KOPT-K1 (cell line): ENCODE measurements around the gene CABLES2.

Source experiments
- H3K27ac ChIP-seq: fragments of 200-600 bp; sonication (generic); 2 replicates; pipeline ENCODE4 v1.5.1; 2016; ENCODE audit warnings: antibody characterized with exemption, mild to moderate bottlenecking, low read depth, low read length; ENCODE audit not compliant: poor library complexity, severe bottlenecking
- H3K36me3 ChIP-seq: fragments of 200-600 bp; sonication (generic); 2 replicates; pipeline ENCODE4 v1.5.1; 2017; ENCODE audit warnings: antibody characterized with exemption, mild to moderate bottlenecking, low read length, moderate library complexity; ENCODE audit not compliant: insufficient read depth
- H3K9me3 ChIP-seq: fragments of 200-600 bp; sonication (generic); 2 replicates; pipeline ENCODE4 v1.5.1; 2017; ENCODE audit warnings: antibody characterized with exemption, low read length, mild to moderate bottlenecking; ENCODE audit not compliant: insufficient read depth, poor library complexity, severe bottlenecking

The CABLES2 gene

DNA sequence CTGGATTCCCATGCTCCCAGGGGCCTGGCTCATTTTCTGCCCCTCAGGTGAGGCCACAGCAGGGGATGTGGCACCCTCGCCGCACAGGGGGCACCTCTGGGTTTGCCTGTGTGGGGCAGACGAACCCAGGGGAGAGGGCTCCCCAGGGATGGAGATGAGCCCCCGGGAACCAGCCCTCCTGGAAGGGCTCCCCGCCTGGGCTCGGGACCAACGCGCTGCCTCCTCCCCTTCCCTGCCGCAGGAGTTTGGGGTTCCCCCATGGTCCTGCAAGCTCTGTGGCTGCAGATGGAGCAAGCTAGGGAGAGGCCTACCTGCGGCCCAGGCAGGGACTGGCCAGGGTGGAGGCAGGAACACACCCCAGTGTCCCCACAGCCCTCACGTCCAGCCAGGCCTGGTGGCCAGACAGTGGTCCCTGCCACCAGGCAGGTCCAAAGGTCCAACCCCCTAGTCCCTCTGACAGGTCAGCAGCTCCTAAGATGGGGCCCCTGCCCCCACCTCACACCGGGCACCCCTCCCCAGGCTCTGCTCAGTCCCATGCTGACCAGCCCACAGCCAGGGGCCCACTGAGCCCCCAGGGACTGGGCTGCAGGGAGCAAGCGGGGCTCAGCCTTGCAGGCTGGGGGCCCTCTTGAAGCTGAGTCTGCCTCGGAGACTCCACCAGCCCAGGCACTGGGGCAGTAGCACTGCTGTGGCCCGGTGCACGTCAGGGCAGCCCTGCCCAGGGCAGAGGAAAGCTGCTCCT lies 53.6 kb downstream of the CABLES2 start:
- peaks cover 7% of the 10 kb centered on the region for H3K9me3 ChIP-seq
- no peaks in the 10 kb centered on the region for H3K36me3 ChIP-seq
- H3K27ac ChIP-seq: no peak overlapping the region

DNA sequence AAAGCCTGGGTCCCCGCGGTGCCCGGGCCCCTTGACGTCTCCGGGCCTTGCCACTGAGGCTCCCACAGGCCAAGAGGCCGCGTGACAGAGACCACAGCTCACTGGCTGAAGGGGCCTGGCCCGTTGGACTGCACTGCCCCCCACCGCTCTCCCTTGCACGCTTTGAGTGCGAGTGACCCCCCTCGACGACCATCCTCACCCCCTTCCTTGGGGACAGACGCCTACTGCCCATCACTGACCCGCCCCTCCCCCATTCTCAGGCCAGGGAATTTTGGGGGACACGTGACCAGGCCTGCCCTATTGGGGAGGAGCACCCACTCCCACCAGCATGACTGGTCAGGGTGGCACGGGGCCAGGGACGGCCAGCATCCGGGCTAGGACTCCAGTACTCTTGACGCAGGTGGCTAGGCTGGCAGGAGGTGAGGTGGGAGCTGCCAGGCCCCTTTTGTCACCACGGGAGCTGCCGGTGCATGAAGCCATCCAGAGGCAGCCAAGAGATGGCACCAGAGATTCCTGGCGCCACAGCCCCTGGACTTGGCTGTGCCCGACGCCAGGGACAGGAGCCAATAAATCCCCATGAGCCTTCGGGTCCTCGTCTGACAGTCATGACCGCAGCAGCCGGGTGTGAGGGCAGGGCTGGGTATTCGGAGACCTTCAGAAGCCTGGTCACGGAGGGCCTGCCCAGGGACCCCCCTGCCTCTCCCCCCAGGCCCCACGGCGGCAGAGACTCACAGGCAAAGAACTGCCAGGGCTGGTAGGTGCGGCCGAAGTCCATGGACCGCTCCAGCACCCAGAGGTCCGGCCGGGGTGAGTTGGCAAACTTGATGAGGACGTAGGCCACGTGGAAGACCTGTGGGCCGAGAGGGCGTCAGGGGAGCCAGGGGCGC lies 54.4 kb downstream of the CABLES2 start:
- Histone ChIP-seq H3K27ac (no peak overlapping the region), H3K9me3 (peaks cover 7% of the 10 kb centered on the region), H3K36me3 (no peaks in the 10 kb centered on the region)

DNA sequence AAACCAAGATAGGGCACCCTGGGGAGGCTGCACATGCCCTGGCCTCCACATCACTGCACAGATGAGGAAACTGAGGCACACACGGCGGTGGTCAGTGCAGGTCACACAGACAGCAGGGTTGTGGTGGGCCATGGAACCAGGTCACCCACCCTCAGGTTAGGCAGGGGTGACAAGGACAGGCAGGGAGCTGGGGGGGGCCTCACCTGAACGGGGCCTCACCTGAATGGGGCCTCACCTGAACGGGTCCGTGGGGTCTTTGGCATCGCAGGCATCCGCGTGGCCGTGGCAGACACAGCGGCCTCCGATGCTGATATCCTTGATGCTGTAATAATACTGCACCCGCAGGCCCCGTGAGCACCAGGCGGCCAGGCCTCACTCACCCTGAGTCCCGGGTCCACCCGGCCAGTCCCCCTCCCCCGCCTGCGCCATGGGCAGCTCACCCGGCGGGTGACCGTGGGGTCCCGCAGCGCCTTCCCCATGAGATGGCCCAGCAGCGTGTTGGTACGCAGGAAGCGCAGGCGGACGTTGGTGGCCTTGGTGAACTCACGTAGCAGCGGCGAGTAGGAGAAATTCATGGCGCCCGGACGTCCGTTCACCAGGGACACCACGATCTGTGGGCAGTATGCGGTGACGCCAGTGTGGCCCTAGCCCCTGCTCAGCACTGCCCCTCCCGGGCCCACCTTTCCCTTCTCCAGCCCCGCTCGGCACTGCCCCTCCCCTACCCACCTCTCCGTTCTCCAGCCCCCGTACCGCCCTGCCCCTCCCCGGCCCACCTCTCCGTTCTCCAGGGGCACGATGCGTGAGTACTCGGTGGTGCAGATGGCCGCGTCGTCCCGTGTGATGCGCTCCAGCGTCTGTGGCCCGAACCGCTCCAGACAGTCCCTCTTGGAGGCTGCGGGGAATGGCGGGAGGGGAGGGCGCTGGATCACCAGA lies 55.4 kb downstream of the CABLES2 start:
- H3K9me3 ChIP-seq: peaks cover 7% of the 10 kb centered on the region
- H3K36me3 ChIP-seq: no peaks in the 10 kb centered on the region
- H3K27ac ChIP-seq: no peak overlapping the region

DNA sequence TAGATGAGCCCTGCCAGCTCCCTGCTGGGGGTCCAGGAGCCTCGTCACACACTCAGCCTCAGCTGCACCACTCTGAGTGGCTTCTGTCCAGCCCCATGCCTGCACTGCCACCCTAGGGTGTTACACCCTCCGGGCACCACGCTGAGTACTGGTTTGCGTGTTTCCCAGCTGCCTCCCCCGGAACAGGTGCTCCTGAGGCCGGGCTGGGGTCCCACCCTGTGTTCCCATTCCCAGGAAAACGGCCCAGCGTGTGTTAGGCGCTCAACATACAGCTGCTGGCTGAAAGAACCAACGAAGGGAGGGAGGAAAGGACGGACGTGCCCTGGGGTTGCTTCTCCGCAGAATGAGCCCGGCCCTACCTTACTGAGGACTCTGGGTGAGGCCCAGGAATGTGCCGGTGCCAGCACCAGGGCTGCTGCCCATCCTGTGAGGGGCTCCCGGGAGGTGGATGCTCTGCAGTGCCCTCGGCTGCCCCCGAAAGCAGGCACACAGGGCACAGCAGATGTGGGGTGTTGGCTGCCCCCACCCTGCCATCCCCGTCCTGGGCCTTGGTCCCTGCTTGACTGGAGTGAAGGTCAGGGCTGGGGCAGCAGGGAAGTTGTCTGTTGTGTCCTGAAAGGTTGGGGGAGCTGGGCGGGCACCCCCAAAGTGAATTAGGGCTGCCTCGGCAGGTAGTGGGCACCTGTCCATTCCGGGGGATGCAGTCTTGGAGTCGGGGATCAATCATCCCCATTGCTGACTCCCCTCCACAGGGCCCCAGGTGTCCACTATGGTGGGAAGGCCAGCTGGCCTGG lies 56.3 kb downstream of the CABLES2 start:
- peaks cover 7% of the 10 kb centered on the region for H3K9me3 ChIP-seq
- no peaks in the 10 kb centered on the region for H3K36me3 ChIP-seq
- no peak overlapping the region for H3K27ac ChIP-seq

DNA sequence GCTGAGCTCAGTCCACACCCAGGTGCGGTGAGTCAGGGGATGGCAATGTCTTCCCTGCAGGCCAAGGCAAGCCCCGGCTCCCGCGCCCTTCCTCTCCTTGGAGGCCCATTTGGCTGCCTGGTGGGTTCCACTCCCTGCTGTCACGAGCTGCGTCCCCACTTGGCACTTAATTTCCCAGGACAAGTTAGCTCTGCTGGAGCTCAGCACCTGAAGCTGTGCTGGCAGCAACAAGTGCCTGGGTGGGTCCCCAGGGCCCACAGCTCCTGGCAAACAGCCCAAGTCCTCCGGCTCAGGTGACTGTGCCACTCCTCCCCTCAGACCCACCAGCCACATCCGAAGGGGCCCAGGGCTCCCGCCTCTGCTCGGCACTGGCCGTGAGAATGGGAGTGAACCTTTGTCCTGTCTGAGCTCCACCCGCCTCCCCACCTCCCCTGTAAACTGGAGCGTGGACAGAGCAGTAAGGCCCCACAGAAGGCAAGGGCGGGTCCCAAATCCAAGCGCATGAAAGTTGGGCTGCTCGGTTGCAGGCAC lies 56.9 kb downstream of the CABLES2 start:
- peaks cover 7% of the 10 kb centered on the region for H3K9me3 ChIP-seq
- no peak overlapping the region for H3K27ac ChIP-seq

DNA sequence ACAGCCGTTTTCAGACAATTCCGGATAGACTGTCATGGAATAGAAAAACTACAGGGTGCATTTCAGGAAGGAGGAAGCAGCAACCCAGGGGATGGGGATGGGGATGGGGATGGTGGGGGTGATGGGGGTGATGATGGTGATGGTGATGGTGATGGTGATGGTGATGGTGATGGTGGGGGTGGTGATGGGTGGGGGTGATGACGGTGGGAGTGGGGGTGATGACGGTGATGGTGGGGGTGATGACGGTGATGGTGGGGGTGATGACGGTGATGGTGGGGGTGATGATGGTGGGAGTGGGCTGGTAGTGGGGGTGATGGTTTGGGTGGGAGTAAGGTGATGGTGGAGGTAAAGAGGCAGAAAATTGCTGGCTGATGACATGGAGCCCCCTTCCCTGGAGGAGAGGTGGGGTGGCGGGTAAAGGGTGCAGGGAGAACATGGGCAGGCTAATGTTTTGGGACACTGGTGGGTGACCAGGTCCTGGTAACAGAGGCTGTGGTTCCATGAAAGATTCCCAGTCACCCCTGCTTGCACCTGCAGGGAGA lies 57.5 kb downstream of the CABLES2 start:
- Histone ChIP-seq H3K36me3 (no peaks in the 10 kb centered on the region), H3K27ac (no peak overlapping the region), H3K9me3 (peaks cover 7% of the 10 kb centered on the region)

More for the DNA sequence above, 56.9 kb downstream of the CABLES2 start:
- no peaks in the 10 kb centered on the region for H3K36me3 ChIP-seq

DNA sequence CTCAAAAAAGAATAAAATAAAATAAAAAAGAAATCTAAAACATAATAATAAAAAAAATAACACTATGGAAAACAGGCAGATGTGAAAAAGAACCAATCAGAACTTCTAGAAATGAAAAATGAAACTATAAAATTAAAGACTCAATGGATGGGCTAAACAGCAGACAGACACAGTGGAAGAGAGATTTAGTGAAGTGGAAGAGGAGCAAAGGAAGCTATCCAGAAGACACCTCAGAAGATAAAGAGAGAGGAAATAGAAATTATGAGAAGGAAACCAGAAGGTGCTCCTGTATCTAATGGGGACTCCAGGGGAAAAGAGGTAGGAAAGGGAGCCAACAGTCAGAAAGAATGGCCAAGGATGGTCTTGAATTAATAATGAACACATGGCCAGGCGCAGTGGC lies 58.5 kb downstream of the CABLES2 start:
- H3K9me3 ChIP-seq: peaks cover 7% of the 10 kb centered on the region
- no peak overlapping the region for H3K27ac ChIP-seq
- no peaks in the 10 kb centered on the region for H3K36me3 ChIP-seq

DNA sequence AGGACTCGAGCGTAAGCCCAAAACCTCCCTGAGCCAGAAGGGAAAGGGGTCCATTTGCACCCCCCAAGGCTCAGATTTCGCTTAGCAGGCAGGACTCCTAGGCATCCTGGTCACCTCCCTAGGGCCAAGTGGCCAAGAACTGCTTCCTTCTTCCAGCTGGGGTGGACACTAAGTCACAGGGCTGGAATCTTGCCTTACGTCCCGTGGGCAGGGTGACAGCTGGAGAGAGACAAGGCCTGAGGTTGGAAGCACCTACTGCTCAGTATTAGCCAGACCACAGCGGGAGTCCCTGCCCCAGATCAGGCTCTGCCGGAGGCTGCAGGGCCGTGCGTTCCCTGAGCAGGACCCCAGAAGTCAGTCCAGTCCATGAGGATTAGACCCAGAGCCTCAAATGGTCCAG lies 59.6 kb downstream of the CABLES2 start:
- H3K36me3 ChIP-seq: no peaks in the 10 kb centered on the region
- no peak overlapping the region for H3K27ac ChIP-seq

DNA sequence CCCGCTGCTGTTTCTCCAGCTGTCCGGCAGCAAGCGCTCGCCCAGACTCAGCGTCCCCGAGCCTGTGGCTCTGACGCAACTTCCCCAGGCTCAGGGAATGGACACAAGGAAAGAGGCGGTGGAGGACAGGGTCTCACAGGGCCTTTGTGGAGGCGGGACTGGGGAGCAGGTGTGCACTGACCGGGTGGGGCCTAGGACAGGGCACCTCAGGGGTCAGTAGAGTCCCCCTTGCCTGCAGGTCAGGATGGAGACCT lies 60.0 kb downstream of the CABLES2 start:
- H3K9me3 ChIP-seq: peaks cover 7% of the 10 kb centered on the region
- H3K36me3 ChIP-seq: no peaks in the 10 kb centered on the region
- H3K27ac ChIP-seq: no peak overlapping the region

More for the DNA sequence above, 59.6 kb downstream of the CABLES2 start:
- peaks cover 7% of the 10 kb centered on the region for H3K9me3 ChIP-seq

DNA sequence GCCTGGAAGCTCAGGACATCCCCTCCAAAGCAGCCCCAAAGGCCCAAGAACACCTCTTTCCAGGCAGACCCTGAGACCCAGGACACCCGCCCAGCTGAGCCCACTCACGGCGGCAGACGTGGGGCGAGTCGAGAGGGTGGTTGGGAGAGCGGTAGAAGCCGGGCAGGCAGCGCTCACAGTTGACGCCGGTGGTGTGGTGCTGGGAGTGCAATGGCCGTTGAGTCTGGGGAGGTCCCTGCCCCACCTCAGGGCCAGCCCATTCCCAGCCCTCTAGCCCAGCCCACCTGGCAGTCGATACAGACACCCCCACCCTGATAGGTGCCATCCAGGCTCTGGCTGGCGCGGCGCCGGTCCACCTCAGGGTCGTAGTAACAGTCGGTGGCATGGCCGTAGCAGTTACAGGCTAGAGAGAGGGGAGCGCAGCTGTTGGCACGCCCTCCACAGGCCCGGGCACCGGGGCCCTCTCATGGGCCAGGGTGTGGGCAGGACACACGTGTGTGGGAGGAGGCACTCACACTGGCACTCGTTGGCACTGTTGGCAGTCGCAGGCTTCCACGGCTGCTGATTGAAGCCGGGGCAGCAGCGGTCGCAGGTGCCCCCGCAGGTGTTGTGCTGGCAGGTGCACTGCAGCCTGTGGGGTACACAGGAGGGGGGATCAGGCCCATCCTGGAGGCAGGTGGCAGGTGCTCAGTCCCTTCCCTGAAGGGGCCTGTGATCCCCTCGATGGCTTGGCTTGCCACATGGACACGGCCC lies 60.5 kb downstream of the CABLES2 start:
- Histone ChIP-seq H3K27ac (no peak overlapping the region), H3K36me3 (no peaks in the 10 kb centered on the region), H3K9me3 (peaks cover 7% of the 10 kb centered on the region)

DNA sequence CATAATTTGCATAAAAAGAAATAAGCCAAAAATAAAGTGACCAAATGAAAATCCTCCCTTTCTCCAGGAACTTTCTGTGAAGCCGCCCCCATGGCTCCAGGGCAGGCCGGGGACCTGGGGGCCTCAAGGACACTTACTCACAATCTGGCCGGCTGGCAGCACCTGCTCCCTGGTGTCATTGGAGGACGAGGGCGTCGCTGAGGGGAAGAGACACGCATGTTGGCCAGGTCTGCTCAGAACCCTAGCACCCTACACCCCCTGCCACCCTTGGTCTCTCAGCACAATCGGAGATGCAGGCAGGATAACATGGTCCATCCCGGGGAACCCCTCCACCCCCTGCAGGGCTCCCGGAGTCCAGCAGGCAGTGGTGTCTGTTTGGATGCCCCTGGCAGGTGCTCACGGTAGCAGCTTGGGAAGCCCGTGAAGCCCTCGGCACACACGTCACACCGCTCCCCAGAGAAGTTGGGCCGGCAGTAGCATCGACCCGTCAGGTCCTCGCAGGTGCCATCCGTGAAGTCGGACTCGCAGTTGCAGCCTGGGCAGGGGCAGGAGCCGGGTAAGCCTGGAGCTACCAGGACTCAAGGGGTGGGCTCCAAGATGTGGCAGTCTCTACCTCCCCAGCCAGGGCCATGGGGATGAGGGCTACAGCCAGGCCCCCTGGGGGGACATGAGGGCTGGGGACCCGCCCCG lies 61.3 kb downstream of the CABLES2 start:
- H3K27ac ChIP-seq: no peak overlapping the region
- H3K36me3 ChIP-seq: no peaks in the 10 kb centered on the region
- H3K9me3 ChIP-seq: peaks cover 12% of the 10 kb centered on the region

DNA sequence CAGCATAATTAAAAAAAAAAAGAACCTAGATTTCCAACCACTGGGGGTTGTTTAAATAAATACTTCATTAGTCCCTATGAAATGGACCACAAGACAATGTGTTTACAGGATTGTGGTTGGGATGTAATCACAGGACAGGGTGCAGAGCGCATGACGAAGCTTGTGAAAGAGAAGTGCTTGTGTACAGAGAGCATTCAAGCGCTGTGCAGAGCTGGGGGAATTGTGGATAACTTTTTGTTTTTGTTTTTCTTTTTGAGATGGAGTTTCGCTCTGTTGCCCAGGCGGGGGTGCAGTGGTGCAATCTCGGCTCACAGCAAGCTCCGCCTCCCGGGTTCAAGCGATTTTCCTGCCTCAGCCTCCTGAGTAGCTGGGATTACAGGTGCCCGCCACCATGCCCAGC lies 62.3 kb downstream of the CABLES2 start:
- peaks cover 12% of the 10 kb centered on the region for H3K9me3 ChIP-seq
- no peak overlapping the region for H3K27ac ChIP-seq
- no peaks in the 10 kb centered on the region for H3K36me3 ChIP-seq

DNA sequence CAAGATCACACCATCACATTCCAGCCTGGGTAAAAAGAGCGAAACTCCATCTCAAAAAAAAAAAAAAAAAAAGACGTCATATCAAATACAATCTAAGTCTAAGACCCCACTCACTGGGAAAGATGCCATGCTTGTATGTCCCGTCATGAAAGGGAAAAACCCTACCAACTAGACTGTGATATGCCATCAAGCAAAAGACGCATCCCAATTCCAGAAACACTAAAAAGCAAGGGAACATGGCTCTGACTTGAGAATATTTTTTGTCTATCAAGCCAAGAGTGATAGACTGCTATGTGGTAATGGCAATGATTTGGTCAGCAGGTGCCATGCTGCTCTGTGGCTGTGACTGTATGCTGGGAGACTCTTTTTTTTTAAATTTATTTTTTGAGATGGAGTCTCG lies 63.0 kb downstream of the CABLES2 start:
- peaks cover 11% of the 10 kb centered on the region for H3K9me3 ChIP-seq
- H3K27ac ChIP-seq: no peak overlapping the region
- no peaks in the 10 kb centered on the region for H3K36me3 ChIP-seq
